ENCODE measurements around the gene ATAD1.

GRCh38 chr10:87750817-87751216 lies 67.2 kb downstream of the ATAD1 start:
- TF ChIP-seq, protein P1, sequence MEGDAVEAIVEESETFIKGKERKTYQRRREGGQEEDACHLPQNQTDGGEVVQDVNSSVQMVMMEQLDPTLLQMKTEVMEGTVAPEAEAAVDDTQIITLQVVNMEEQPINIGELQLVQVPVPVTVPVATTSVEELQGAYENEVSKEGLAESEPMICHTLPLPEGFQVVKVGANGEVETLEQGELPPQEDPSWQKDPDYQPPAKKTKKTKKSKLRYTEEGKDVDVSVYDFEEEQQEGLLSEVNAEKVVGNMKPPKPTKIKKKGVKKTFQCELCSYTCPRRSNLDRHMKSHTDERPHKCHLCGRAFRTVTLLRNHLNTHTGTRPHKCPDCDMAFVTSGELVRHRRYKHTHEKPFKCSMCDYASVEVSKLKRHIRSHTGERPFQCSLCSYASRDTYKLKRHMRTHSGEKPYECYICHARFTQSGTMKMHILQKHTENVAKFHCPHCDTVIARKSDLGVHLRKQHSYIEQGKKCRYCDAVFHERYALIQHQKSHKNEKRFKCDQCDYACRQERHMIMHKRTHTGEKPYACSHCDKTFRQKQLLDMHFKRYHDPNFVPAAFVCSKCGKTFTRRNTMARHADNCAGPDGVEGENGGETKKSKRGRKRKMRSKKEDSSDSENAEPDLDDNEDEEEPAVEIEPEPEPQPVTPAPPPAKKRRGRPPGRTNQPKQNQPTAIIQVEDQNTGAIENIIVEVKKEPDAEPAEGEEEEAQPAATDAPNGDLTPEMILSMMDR (IDR thresholded peaks at IDR 0.05; ENCODE audit: low read length), result no peak
- no peak for TF ChIP-seq EZH2 (IDR thresholded peaks at IDR 0.05; ENCODE audit: borderline replicate concordance, low read length)

Measured in OCI-LY1 (cell line).